ENCODE measurements around the gene TOM1L2. TPM values are rescaled to one million over a fixed set of nuclear protein-coding genes. Genes with fewer than 3 reads are reported as not detected.
"Not testable (repeated sequence)": the region's sequence is repeated elsewhere in the genome, so short reads cannot be mapped to it uniquely, and the experiment has no call there.

Gene TOM1L2
- total and polyA plus RNA-seq, 5 donors, result 176 to 248 (median 213) TPM

- DNase-seq, result no peak
- 25% methylated on average over 3 of the region's 3 CpGs for WGBS
- peak in 1 of 2 donors; percentile 17 for ATAC-seq
- H3K4me1 ChIP-seq (ENCODE audit: control insufficient read depth, insufficient read depth, low read length), result peaks cover 26% of the 10 kb centered on the region
- no peaks in the 10 kb centered on the region for H3K9me3 ChIP-seq (ENCODE audit: control insufficient read depth, low read length)
- no peak overlapping the region for H3K4me3 ChIP-seq (ENCODE audit: low read length)
- intact Hi-C loops (cut with DNase I), result no loop called here
- H3K27ac ChIP-seq (ENCODE audit: low read length), result peak overlapping the region; percentile 53
- no peaks in the 10 kb centered on the region for H3K27me3 ChIP-seq (ENCODE audit: control insufficient read depth, insufficient read depth)
These were observed 28.8 kb downstream of the TOM1L2 start for GRCh38 chr17:17943281-17943984.

- intact Hi-C loops (cut with DNase I), result no loop called here
- no peak overlapping the region for H3K4me3 ChIP-seq (ENCODE audit: low read length)
- peak overlapping the region; percentile 55 for H3K27ac ChIP-seq (ENCODE audit: low read length)
- no peaks in the 10 kb centered on the region for H3K9me3 ChIP-seq (ENCODE audit: control insufficient read depth, low read length)
- DNase-seq, result no peak
- H3K27me3 ChIP-seq (ENCODE audit: control insufficient read depth, insufficient read depth), result no peaks in the 10 kb centered on the region
- peak; percentile 44 to 55 for ATAC-seq
- H3K4me1 ChIP-seq (ENCODE audit: control insufficient read depth, insufficient read depth, low read length), result peaks cover 31% of the 10 kb centered on the region
These were observed 29.4 kb downstream of the TOM1L2 start for GRCh38 chr17:17942846-17943245.

- Histone ChIP-seq H3K27ac (ENCODE audit: low read length) (peak overlapping the region; percentile 54), H3K4me3 (ENCODE audit: low read length) (no peak overlapping the region), H3K4me1 (ENCODE audit: control insufficient read depth, insufficient read depth, low read length) (peaks cover 39% of the 10 kb centered on the region), H3K9me3 (ENCODE audit: control insufficient read depth, low read length) (no peaks in the 10 kb centered on the region), H3K27me3 (ENCODE audit: control insufficient read depth, insufficient read depth) (no peaks in the 10 kb centered on the region)
- DNase-seq (no peak), ATAC-seq (no peak)
- intact Hi-C loops (cut with DNase I), result no loop called here
- 27% methylated on average over 5 of the region's 5 CpGs for WGBS
These were observed 31.2 kb downstream of the TOM1L2 start for GRCh38 chr17:17941015-17941414.

DNA sequence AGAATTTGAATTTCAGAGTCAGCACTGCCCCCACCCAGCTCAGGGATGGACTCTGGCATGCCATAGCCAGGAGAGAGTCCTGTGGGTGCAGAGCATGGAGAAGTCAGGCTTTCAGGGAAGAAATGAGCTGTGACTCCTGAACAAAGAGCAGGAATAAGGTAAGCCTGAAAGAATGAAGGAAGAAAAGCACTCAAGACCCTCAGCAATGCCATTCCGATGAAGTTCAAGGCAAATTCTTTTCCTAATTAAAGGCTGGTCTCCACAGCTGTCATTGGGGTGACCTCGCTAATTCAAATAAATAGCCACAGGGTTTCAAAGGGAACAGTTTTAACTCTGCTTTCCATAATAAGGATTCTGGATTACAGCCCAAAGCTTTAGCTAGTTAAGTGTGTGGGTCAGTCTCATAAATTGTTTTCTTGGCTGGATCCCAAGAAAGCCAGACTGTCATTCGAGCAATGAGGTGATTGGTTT is 31.7 kb downstream of the TOM1L2 start:
- H3K4me3 ChIP-seq (ENCODE audit: low read length), result no peak overlapping the region
- intact Hi-C loops (cut with DNase I), result no loop called here
- H3K4me1 ChIP-seq (ENCODE audit: control insufficient read depth, insufficient read depth, low read length), result peaks cover 42% of the 10 kb centered on the region
- DNase-seq, result no peak
- ATAC-seq, result no peak
- peak overlapping the region; percentile 64 for H3K27ac ChIP-seq (ENCODE audit: low read length)
- H3K27me3 ChIP-seq (ENCODE audit: control insufficient read depth, insufficient read depth), result no peaks in the 10 kb centered on the region
- no peaks in the 10 kb centered on the region for H3K9me3 ChIP-seq (ENCODE audit: control insufficient read depth, low read length)
- 44% methylated on average over 3 of the region's 3 CpGs for WGBS

DNA sequence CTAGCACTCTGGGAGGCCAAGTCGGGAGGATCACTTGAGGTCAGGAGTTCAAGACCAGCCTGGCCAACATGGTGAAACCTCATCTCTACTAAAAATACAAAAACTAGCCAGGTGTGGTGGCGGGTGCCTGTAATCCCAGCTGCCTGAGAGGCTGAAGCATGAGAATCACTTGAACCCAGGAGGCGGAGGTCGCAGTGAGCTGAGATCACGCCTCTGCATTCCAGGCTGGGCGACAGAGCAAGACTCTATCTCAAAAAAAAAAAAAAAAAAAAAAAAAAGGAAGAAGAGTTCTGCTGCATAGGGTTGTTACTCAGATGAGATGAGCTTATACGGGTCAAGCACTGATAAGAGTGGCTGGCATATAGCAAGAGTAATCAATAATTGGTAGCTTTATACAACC is 32.3 kb downstream of the TOM1L2 start:
- H3K9me3 ChIP-seq (ENCODE audit: control insufficient read depth, low read length); ATAC-seq: not testable (repeated sequence)
- 79% methylated on average over 7 of the region's 7 CpGs for WGBS

DNA sequence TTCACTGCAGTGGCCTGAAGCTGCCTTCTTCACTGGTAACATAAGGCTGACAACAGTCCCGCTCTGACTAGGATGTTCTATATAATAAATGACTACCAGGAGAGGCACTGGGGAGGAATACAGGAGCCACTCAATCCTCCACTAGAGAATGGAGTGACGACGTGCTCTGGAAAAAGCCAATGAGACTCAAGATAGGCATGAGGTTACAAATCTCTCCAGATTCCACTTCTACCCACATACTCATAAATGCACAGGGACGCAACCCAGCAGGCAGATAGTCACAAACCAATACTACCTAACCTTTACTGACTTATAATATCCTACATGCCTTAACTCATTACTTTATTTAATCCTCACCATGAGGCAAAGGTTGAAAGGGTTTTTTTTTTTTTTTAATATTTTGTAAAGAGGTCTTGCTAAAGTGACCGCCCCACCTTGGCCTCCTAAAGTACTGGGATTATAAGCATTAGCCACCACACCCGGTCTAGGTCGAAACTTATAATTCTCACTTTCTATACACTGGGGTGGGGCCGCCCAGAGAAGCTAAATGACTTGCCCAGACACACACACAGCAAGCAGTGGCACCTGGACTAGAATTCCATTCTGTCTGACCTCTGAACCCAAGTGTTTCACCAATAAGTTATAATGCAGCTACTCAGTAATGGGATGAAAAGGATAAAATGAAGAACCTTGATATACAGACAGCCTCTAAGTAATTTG is 33.7 kb downstream of the TOM1L2 start:
- H3K4me3 ChIP-seq (ENCODE audit: low read length), result no peak overlapping the region
- peak overlapping the region; percentile 38 for H3K27ac ChIP-seq (ENCODE audit: low read length)
- DNase-seq, result no peak
- no peak for ATAC-seq
- intact Hi-C loops (cut with DNase I), result no loop called here
- no peaks in the 10 kb centered on the region for H3K27me3 ChIP-seq (ENCODE audit: control insufficient read depth, insufficient read depth)
- H3K9me3 ChIP-seq (ENCODE audit: control insufficient read depth, low read length), result no peaks in the 10 kb centered on the region
- peaks cover 43% of the 10 kb centered on the region for H3K4me1 ChIP-seq (ENCODE audit: control insufficient read depth, insufficient read depth, low read length)
- 88% methylated on average over 8 of the region's 8 CpGs for WGBS

More for the DNA sequence above, 32.3 kb downstream of the TOM1L2 start:
- H3K27me3 ChIP-seq (ENCODE audit: control insufficient read depth, insufficient read depth); intact Hi-C loops (cut with DNase I); H3K4me3 ChIP-seq (ENCODE audit: low read length); H3K27ac ChIP-seq (ENCODE audit: low read length); DNase-seq: not testable (repeated sequence)
- peaks cover 47% of the 10 kb centered on the region for H3K4me1 ChIP-seq (ENCODE audit: control insufficient read depth, insufficient read depth, low read length)

GRCh38 chr17:17937958-17938357 is 34.2 kb downstream of the TOM1L2 start:
- WGBS, result 77% methylated on average over 5 of the region's 5 CpGs
- ATAC-seq (no peak), DNase-seq (no peak)
- Histone ChIP-seq H3K27ac (ENCODE audit: low read length) (peak overlapping the region; percentile 22), H3K9me3 (ENCODE audit: control insufficient read depth, low read length) (no peaks in the 10 kb centered on the region), H3K4me3 (ENCODE audit: low read length) (no peak overlapping the region), H3K27me3 (ENCODE audit: control insufficient read depth, insufficient read depth) (no peaks in the 10 kb centered on the region), H3K4me1 (ENCODE audit: control insufficient read depth, insufficient read depth, low read length) (peaks cover 39% of the 10 kb centered on the region)
- intact Hi-C loops (cut with DNase I), result no loop called here

- ATAC-seq, result no peak
- no peak overlapping the region for H3K27ac ChIP-seq (ENCODE audit: low read length)
- H3K27me3 ChIP-seq (ENCODE audit: control insufficient read depth, insufficient read depth), result no peaks in the 10 kb centered on the region
- no peak overlapping the region for H3K4me3 ChIP-seq (ENCODE audit: low read length)
- intact Hi-C loops (cut with DNase I), result no loop called here
- DNase-seq, result no peak
- no peaks in the 10 kb centered on the region for H3K9me3 ChIP-seq (ENCODE audit: control insufficient read depth, low read length)
- H3K4me1 ChIP-seq (ENCODE audit: control insufficient read depth, insufficient read depth, low read length), result peaks cover 39% of the 10 kb centered on the region
- WGBS, result 61% methylated on average over 4 of the region's 4 CpGs
These were observed 34.9 kb downstream of the TOM1L2 start for GRCh38 chr17:17937201-17937853.

DNA sequence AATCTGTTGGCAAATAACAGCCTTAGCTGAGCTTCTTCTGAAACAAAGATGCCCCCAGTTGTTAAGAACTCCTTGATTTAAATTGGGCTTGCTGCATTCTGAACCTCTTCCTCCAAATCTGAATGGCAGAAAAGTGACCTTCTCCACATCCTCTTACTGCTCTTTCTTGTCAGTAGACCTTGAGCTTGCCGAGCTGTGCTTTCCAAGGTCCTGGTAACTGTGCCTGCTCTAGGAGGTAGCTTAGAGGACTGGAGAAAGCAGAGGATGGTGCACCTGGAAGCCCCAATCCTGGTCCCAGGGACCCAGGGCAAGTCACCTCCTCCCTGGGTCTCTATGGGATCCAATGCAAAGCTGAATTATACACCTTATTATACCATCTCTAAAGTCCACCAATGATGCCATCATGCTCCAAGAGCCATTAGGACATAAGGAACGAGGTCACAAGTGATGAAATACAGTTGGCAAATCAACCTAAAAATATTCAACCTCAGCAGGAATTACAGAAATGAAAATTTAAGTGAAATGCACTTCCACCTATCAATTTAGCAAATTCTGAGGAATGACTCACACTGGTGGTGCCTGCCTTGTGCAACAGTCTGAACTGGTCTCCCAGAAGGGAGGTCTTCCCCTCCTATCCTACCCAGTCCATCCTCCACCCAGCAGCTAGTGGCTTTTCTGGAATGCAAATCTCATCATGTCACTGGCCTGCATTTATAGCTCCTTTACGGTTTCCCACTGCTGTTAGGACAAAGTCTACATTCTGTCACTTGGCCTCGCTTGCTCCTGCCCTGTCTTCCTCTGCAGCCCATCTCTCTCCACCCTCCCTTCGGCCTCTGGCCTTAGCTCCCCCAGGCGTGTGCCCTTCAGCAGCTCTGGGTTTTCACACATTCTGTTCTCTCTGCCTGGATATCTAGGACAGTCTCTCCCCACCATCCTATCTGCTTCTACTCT is 36.6 kb downstream of the TOM1L2 start:
- ATAC-seq (peak; percentile 72 to 75), DNase-seq (peak in 1 of 3 donors; percentile 47)
- Histone ChIP-seq H3K4me1 (ENCODE audit: control insufficient read depth, insufficient read depth, low read length) (peaks cover 34% of the 10 kb centered on the region), H3K9me3 (ENCODE audit: control insufficient read depth, low read length) (no peaks in the 10 kb centered on the region), H3K27me3 (ENCODE audit: control insufficient read depth, insufficient read depth) (no peaks in the 10 kb centered on the region), H3K4me3 (ENCODE audit: low read length) (no peak overlapping the region), H3K27ac (ENCODE audit: low read length) (peak overlapping the region; percentile 84)
- intact Hi-C loops (cut with DNase I), result no loop called here
- 48% methylated on average over 6 of the region's 6 CpGs for WGBS

DNA sequence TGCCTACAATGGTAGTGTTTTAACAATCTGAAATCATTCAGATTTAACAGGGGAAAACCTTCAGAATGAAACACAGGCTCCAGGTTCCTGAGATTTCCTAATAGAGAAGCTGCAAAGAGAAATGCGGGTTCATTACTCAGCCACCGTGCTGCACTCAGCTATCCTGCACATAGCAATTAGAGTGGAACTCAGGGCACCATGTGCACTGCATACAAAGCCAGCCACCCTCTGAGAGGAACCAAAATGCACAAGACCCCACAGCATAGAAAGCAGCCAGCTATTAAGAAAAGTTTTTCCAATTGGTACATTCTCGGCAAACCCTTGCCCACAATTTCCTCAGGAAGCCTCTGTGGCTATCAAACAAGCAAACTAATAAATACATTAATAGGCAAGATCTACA is 37.4 kb downstream of the TOM1L2 start:
- peaks cover 31% of the 10 kb centered on the region for H3K4me1 ChIP-seq (ENCODE audit: control insufficient read depth, insufficient read depth, low read length)
- no peak overlapping the region for H3K4me3 ChIP-seq (ENCODE audit: low read length)
- peak overlapping the region; percentile 75 for H3K27ac ChIP-seq (ENCODE audit: low read length)
- WGBS, result 72% methylated on average over 3 of the region's 3 CpGs
- intact Hi-C loops (cut with DNase I), result no loop called here
- no peaks in the 10 kb centered on the region for H3K9me3 ChIP-seq (ENCODE audit: control insufficient read depth, low read length)
- ATAC-seq, result no peak
- no peaks in the 10 kb centered on the region for H3K27me3 ChIP-seq (ENCODE audit: control insufficient read depth, insufficient read depth)
- DNase-seq, result no peak
